Osteoblast (primary cell): ENCODE measurements around the gene DDX1. TPM values are rescaled to one million over a fixed set of nuclear protein-coding genes. Genes with fewer than 3 reads are reported as not detected.

ENCODE experiments used
- DNase-seq: peaks from one replicate; pipeline ENCODE4 v3.0.0; 2011; ENCODE audit warnings: low spot score, mixed read lengths; ENCODE audit not compliant: insufficient read length; ENCODE audit errors: missing footprints
- H2AFZ ChIP-seq: 2 replicates; pipeline ENCODE4 v1.6.0; 2011; ENCODE audit warnings: mild to moderate bottlenecking, low read length
- H3K27ac ChIP-seq: 2 replicates; pipeline ENCODE4 v1.5.1; 2011; ENCODE audit warnings: mild to moderate bottlenecking, low read depth, low read length, moderate library complexity
- H3K27me3 ChIP-seq: 2 replicates; pipeline ENCODE4 v1.6.0; 2012; ENCODE audit warnings: mild to moderate bottlenecking, control low read depth, inconsistent platforms, low read length, moderate library complexity; ENCODE audit not compliant: insufficient read depth
- H3K36me3 ChIP-seq: 2 replicates; pipeline ENCODE4 v1.5.1; 2011; ENCODE audit warnings: mild to moderate bottlenecking, low read length, control low read depth, moderate library complexity; ENCODE audit not compliant: insufficient read depth
- H3K4me1 ChIP-seq: 2 replicates; pipeline ENCODE4 v1.5.1; 2011; ENCODE audit warnings: mild to moderate bottlenecking, low read length, control low read depth, moderate library complexity; ENCODE audit not compliant: insufficient read depth
- H3K4me2 ChIP-seq: 2 replicates; pipeline ENCODE4 v1.6.0; 2011; ENCODE audit warnings: mild to moderate bottlenecking, low read length; ENCODE audit not compliant: insufficient read depth
- H3K4me3 ChIP-seq: fragments of 200-600 bp; sonication (generic); 3 replicates; pipeline ENCODE4 v1.5.1; 2012; ENCODE audit warnings: mild to moderate bottlenecking, low read length, inconsistent platforms; ENCODE audit not compliant: insufficient read depth
- H3K79me2 ChIP-seq: 2 replicates; pipeline ENCODE4 v1.6.0; 2012; ENCODE audit warnings: mild to moderate bottlenecking, low read length, control low read depth, inconsistent platforms; ENCODE audit not compliant: insufficient read depth
- H3K9me3 ChIP-seq: 2 replicates; pipeline ENCODE4 v1.5.1; 2011; ENCODE audit warnings: low read depth, low read length, control low read depth
- H4K20me1 ChIP-seq: 2 replicates; pipeline ENCODE4 v1.6.0; 2012; ENCODE audit warnings: mild to moderate bottlenecking, low read length, control low read depth; ENCODE audit not compliant: insufficient read depth
- CTCF ChIP-seq: IDR thresholded peaks from 2 replicates; pipeline ENCODE4 v1.5.1; 2011; ENCODE audit warnings: mild to moderate bottlenecking, low read depth, low read length, moderate library complexity; ENCODE audit errors: extremely low read depth
- total RNA-seq: library from RNA; depleted of rRNA; stranded (reverse); fragments of >200 nt; gene quantifications from 2 replicates; pipeline ENCODE4 v1.2.3, GENCODE V29; 2012

Gene DDX1
- total RNA-seq, 1 donor = 76.0 TPM

DNA sequence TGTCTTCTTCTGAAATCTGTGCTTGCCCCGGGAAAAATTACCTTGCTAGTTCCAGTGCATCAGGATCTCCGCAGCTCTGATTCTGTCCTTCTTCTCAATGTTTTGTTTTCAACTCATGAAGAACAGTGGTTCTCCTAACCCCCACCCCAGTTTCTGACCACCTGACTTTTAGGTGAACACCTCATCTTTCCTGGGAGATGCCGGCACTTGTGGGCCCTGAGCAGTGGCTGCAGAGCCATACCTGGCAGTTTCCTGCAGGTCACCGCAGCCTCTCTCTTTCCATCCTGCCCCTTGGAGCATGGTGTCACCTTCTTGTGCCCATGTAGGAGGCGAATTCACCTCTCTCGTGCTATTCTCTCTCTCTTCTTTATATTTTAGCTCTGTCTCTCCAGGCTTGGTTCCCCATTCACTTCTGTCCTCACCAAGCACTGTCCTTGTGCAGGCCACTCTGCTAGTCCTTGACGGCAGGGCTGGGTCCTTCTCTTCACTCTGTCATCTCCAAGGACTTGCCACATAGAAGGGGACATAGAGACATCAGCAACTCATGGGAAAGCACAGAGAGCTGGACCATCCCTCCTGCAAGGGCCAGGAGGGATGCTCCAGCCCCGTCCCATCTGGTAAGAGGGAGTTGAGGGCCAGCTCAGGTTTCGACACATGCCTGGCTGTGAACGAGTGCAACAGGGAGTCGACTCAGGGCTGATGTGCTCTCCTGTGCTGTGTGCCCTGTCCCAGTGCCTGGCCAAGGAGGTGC lies 59.1 kb downstream of the DDX1 start:
- H3K79me2 ChIP-seq = no peaks in the 10 kb centered on the region
- no peak overlapping the region for H2AFZ ChIP-seq
- TF ChIP-seq CTCF = no peak
- H3K4me1 ChIP-seq = no peaks in the 10 kb centered on the region
- no peaks in the 10 kb centered on the region for H4K20me1 ChIP-seq
- no peak overlapping the region for H3K4me2 ChIP-seq
- H3K27me3 ChIP-seq = no peaks in the 10 kb centered on the region
- H3K27ac ChIP-seq = no peak overlapping the region
- H3K9me3 ChIP-seq = no peaks in the 10 kb centered on the region
- no peak overlapping the region for H3K4me3 ChIP-seq
- no peaks in the 10 kb centered on the region for H3K36me3 ChIP-seq
- DNase-seq = no peak

DNA sequence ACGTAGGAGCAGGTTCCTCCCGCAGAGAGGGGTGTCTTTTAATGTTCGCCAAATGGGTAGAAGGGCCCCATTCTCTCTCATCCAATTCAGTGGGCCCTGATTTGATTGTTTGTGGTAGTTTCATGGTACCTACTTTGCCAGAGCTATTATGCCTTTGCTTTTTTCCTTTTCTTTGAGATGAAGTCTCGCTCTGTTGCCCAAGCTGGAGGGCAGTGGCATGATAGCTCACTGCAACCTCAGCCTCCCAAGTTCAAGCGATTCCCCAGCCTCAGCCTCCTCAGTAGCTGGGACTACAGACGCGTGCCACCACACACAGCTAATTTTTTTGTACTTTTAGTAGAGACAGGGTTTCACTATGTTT lies 59.7 kb downstream of the DDX1 start:
- Histone ChIP-seq H2AFZ (no peak overlapping the region), H3K4me3 (no peak overlapping the region), H3K36me3 (no peaks in the 10 kb centered on the region), H3K27ac (no peak overlapping the region), H3K9me3 (no peaks in the 10 kb centered on the region), H3K27me3 (no peaks in the 10 kb centered on the region), H3K79me2 (no peaks in the 10 kb centered on the region), H3K4me1 (no peaks in the 10 kb centered on the region), H3K4me2 (no peak overlapping the region), H4K20me1 (no peaks in the 10 kb centered on the region)
- no peak for TF ChIP-seq CTCF
- DNase-seq = no peak

GRCh38 chr2:15652252-15652651 lies 60.6 kb downstream of the DDX1 start:
- H3K27me3 ChIP-seq = no peaks in the 10 kb centered on the region
- H4K20me1 ChIP-seq = no peaks in the 10 kb centered on the region
- no peak overlapping the region for H3K4me2 ChIP-seq
- DNase-seq = no peak
- no peaks in the 10 kb centered on the region for H3K9me3 ChIP-seq
- no peak overlapping the region for H3K27ac ChIP-seq
- no peak overlapping the region for H3K4me3 ChIP-seq
- H3K4me1 ChIP-seq = no peaks in the 10 kb centered on the region
- H3K36me3 ChIP-seq = no peaks in the 10 kb centered on the region
- TF ChIP-seq CTCF = no peak
- no peak overlapping the region for H2AFZ ChIP-seq
- no peaks in the 10 kb centered on the region for H3K79me2 ChIP-seq

GRCh38 chr2:15652801-15653200 lies 61.1 kb downstream of the DDX1 start:
- H3K36me3 ChIP-seq = no peaks in the 10 kb centered on the region
- no peaks in the 10 kb centered on the region for H4K20me1 ChIP-seq
- no peaks in the 10 kb centered on the region for H3K79me2 ChIP-seq
- H3K27ac ChIP-seq = no peak overlapping the region
- no peaks in the 10 kb centered on the region for H3K27me3 ChIP-seq
- no peak overlapping the region for H3K4me3 ChIP-seq
- TF ChIP-seq CTCF = no peak
- no peak overlapping the region for H2AFZ ChIP-seq
- no peaks in the 10 kb centered on the region for H3K9me3 ChIP-seq
- H3K4me1 ChIP-seq = no peaks in the 10 kb centered on the region
- H3K4me2 ChIP-seq = no peak overlapping the region
- DNase-seq = no peak
